Measurements from ENCODE around the gene DNASE2B.

DNA sequence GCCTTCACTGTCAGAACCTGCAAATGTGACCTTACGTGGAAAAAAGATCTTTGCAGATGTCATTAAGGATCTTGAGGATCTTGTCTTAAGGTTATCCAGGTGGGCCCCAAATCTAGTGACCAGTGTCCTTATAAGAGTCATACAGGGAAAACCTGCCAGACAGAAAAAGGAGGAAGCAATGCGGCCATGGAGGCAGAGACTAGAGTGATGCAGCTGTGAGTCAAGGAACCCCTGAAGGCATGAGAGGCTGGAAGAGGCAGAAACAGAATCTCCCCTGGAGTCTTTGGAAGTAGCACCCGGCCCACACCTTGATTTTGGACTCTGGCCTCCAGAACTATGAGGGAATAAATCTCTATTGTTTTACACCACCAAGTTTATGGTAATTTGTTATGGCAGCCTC lies 36.5 kb upstream of the DNASE2B start:
- TF ChIP-seq CTCF (IDR thresholded peaks at IDR 0.05) (no peak), POLR2A (IDR thresholded peaks at IDR 0.05) (no peak)
